ENCODE data around the gene FHIT. TPM values are rescaled to one million over a fixed set of nuclear protein-coding genes. Genes with fewer than 3 reads are reported as not detected.

Gene FHIT
- total and polyA plus RNA-seq, 10 of the 15 experiments (the other 5 are each of a cell fraction or from before 2014, with no cell fraction given) = 4.2 to 14.9 (median 9.4) TPM

DNA sequence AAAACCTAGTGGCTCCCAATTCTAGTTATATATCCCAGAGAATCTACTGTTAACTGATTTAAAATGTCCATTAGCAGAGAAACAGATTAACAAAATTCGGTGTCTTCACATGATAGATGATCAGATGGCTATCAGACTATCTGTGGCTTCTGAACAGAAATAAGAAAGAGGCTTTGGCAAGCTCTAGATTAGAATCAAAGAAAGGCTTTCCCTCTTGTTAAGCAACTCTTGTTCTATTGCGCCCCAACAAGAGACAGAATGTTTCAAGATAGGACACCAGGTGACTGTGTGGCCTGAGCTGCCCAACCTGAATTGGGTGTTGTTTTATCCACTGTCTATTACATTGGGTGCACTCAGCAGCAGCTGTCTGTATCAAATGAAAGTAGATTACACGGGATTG lies 483.7 kb downstream of the FHIT start (continued):
- TF ChIP-seq, protein P1, sequence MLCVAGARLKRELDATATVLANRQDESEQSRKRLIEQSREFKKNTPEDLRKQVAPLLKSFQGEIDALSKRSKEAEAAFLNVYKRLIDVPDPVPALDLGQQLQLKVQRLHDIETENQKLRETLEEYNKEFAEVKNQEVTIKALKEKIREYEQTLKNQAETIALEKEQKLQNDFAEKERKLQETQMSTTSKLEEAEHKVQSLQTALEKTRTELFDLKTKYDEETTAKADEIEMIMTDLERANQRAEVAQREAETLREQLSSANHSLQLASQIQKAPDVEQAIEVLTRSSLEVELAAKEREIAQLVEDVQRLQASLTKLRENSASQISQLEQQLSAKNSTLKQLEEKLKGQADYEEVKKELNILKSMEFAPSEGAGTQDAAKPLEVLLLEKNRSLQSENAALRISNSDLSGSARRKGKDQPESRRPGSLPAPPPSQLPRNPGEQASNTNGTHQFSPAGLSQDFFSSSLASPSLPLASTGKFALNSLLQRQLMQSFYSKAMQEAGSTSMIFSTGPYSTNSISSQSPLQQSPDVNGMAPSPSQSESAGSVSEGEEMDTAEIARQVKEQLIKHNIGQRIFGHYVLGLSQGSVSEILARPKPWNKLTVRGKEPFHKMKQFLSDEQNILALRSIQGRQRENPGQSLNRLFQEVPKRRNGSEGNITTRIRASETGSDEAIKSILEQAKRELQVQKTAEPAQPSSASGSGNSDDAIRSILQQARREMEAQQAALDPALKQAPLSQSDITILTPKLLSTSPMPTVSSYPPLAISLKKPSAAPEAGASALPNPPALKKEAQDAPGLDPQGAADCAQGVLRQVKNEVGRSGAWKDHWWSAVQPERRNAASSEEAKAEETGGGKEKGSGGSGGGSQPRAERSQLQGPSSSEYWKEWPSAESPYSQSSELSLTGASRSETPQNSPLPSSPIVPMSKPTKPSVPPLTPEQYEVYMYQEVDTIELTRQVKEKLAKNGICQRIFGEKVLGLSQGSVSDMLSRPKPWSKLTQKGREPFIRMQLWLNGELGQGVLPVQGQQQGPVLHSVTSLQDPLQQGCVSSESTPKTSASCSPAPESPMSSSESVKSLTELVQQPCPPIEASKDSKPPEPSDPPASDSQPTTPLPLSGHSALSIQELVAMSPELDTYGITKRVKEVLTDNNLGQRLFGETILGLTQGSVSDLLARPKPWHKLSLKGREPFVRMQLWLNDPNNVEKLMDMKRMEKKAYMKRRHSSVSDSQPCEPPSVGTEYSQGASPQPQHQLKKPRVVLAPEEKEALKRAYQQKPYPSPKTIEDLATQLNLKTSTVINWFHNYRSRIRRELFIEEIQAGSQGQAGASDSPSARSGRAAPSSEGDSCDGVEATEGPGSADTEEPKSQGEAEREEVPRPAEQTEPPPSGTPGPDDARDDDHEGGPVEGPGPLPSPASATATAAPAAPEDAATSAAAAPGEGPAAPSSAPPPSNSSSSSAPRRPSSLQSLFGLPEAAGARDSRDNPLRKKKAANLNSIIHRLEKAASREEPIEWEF (IDR thresholded peaks at IDR 0.05; ENCODE audit: insufficient replicate concordance, low read depth, low read length) = no peak
- TF ChIP-seq ZNF24 (IDR thresholded peaks at IDR 0.05) (no peak), KDM1A (IDR thresholded peaks at IDR 0.05; ENCODE audit: borderline replicate concordance) (no peak), CHD2 (IDR thresholded peaks at IDR 0.05; ENCODE audit: borderline replicate concordance, low read depth, low read length) (no peak), LARP7 (IDR thresholded peaks at IDR 0.05) (no peak), PAX5 (IDR thresholded peaks at IDR 0.05; ENCODE audit: borderline replicate concordance, low read depth, low read length) (no peak), SREBF2 (IDR thresholded peaks at IDR 0.05; ENCODE audit: low read length) (no peak)

DNA sequence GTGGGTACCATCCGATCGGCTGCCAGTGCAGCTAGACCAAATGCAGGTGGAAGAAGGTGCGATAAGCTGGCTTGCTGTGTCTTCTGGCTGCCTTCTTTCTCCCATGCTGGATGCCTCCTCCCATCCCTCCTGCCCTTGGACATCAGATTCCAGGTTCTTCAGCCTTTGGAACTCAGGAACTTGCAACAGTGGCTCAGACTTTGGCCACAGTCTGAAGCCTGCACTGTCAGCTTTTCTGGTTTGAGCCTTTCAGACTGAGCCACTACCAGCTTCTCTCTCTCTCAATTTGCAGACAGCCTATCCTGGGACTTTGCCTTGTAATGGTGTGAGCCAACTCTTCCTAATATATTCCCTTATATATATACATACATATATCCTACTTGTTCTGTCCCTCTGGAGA lies 485.5 kb downstream of the FHIT start:
- no peaks in the 10 kb centered on the region for H3K27me3 ChIP-seq (replicated peaks in 1 of 2; ENCODE audit: control insufficient read depth in 2 of 2, insufficient read depth in 2 of 2, low read length in 1 of 2)
- no peaks in the 10 kb centered on the region for H3K9me3 ChIP-seq (replicated peaks; ENCODE audit: control insufficient read depth, insufficient read depth, low read length)
- ChIA-PET POLR2A (no interaction called here), SMC1A (ENCODE audit: uncharacterized antibody, unreplicated experiment) (interaction anchor here (1.8 kb wide), 1 partner anchor 616 kb away, joined by 5 read pairs; no protein-coding TSS in a partner anchor), CTCF (interaction anchor here (0.5 kb wide), 1 partner anchor 28 kb away, joined by 4 read pairs; no protein-coding TSS in a partner anchor), RAD21 (ENCODE audit: unreplicated experiment) (no interaction called here)
- H4K20me1 ChIP-seq (ENCODE audit: control insufficient read depth, insufficient read depth) = no peaks in the 10 kb centered on the region
- in situ Hi-C loops (cut with MboI) (no loop called here), intact Hi-C loops (cut with micrococcal nuclease; ENCODE audit: unreplicated experiment) (no loop called here)
- H3K4me3 ChIP-seq = no peak overlapping the region
- ATAC-seq (no peak), FAIRE-seq (no peak), DNase-seq (ENCODE audit: low read depth, low spot score) (no peak)
- 93% methylated on average over 3 of the region's 3 CpGs for WGBS (ENCODE audit: insufficient coverage, insufficient replicate concordance, low lambda C conversion rate, missing lambda C conversion rate)
- no peak overlapping the region for H3K27ac ChIP-seq (ENCODE audit: control insufficient read depth, insufficient read depth)
- no peaks in the 10 kb centered on the region for H3K36me3 ChIP-seq (ENCODE audit: control insufficient read depth in 2 of 2, insufficient read depth in 2 of 2, low read length in 1 of 2)
- H2AFZ ChIP-seq (ENCODE audit: control insufficient read depth, low read depth, low read length) = no peak overlapping the region
- H3K79me2 ChIP-seq (ENCODE audit: control insufficient read depth, insufficient read depth, low read length) = no peaks in the 10 kb centered on the region
- H3K4me2 ChIP-seq (ENCODE audit: control insufficient read depth, insufficient read depth) = no peak overlapping the region
- no TSS peak for BruUV-seq (replicated peaks)
- H3K4me1 ChIP-seq (ENCODE audit: control insufficient read depth, insufficient read depth, low read length) = no peaks in the 10 kb centered on the region
- no peak overlapping the region for H3K9ac ChIP-seq (ENCODE audit: control insufficient read depth, insufficient read depth, low read length)
- TF ChIP-seq SREBF1 (IDR thresholded peaks at IDR 0.05; ENCODE audit: low read length) (no peak), POLR2A (IDR thresholded peaks at IDR 0.05; ENCODE audit: low read depth, low read length) (no peak)
